Stimulated activated CD4-positive, alpha-beta T cell treated with anti-CD3 and anti-CD28 coated beads, Interleukin-4, amount 100 ng/mL, for 1 hour (primary cell): Measurements from ENCODE around the gene CNTN1.
"Not testable (repeated sequence)": the region's sequence is repeated elsewhere in the genome, so short reads cannot be mapped to it uniquely, and the experiment has no call there.

Source experiments
- DNase-seq: peaks from one replicate; pipeline ENCODE4 v3.0.0-alpha.2; 2020

The CNTN1 gene

GRCh38 chr12:40701756-40702155 is 9.5 kb downstream of the CNTN1 start:
- DNase-seq, result no peak

- DNase-seq, result no peak
Observed at GRCh38 chr12:40711121-40711520, 18.9 kb downstream of the CNTN1 start.

- DNase-seq, result no peak
Observed at GRCh38 chr12:40714636-40715035, 22.4 kb downstream of the CNTN1 start.

GRCh38 chr12:40716037-40716436 is 23.8 kb downstream of the CNTN1 start:
- DNase-seq, result no peak

GRCh38 chr12:40717576-40717975 is 25.3 kb downstream of the CNTN1 start:
- DNase-seq, result no peak

- DNase-seq, result no peak
Observed at GRCh38 chr12:40718878-40719372, 26.7 kb downstream of the CNTN1 start.

- DNase-seq, result no peak
Observed at GRCh38 chr12:40723001-40723400, 30.8 kb downstream of the CNTN1 start.

GRCh38 chr12:40726366-40726765 is 34.1 kb downstream of the CNTN1 start:
- no peak for DNase-seq

GRCh38 chr12:40727774-40728483 is 35.7 kb downstream of the CNTN1 start:
- DNase-seq, result no peak

- no peak for DNase-seq
Observed at GRCh38 chr12:40730281-40730680, 38.0 kb downstream of the CNTN1 start.

GRCh38 chr12:40733871-40734270 is 41.6 kb downstream of the CNTN1 start:
- no peak for DNase-seq

GRCh38 chr12:40734276-40734675 is 42.0 kb downstream of the CNTN1 start:
- DNase-seq, result no peak

GRCh38 chr12:40735551-40736230 is 43.5 kb downstream of the CNTN1 start:
- no peak for DNase-seq

- not testable (repeated sequence) for DNase-seq
Observed at GRCh38 chr12:40737416-40737815, 45.2 kb downstream of the CNTN1 start.

GRCh38 chr12:40738856-40739255 is 46.6 kb downstream of the CNTN1 start:
- no peak for DNase-seq

GRCh38 chr12:40742041-40742440 is 49.8 kb downstream of the CNTN1 start:
- no peak for DNase-seq

- DNase-seq, result no peak
Observed at GRCh38 chr12:40745386-40745785, 53.1 kb downstream of the CNTN1 start.

GRCh38 chr12:40749863-40750262 is 57.6 kb downstream of the CNTN1 start:
- no peak for DNase-seq

- no peak for DNase-seq
Observed at GRCh38 chr12:40752011-40752410, 59.8 kb downstream of the CNTN1 start.

- DNase-seq, result no peak
Observed at GRCh38 chr12:40760821-40761220, 68.6 kb downstream of the CNTN1 start.

- DNase-seq, result no peak
Observed at GRCh38 chr12:40762072-40762471, 69.8 kb downstream of the CNTN1 start.

- no peak for DNase-seq
Observed at GRCh38 chr12:40768125-40768864, 76.1 kb downstream of the CNTN1 start.

- no peak for DNase-seq
Observed at GRCh38 chr12:40769846-40770245, 77.6 kb downstream of the CNTN1 start.

- DNase-seq, result no peak
Observed at GRCh38 chr12:40770781-40771180, 78.5 kb downstream of the CNTN1 start.
